NB4 (cell line): ENCODE data around the gene TEKT5.

ENCODE experiments used
- POLR2A ChIP-seq: IDR thresholded peaks from 2 replicates; pipeline ENCODE4 v1.6.1; 2011; ENCODE audit warnings: mild to moderate bottlenecking; ENCODE audit not compliant: insufficient read length; ENCODE audit errors: extremely low read depth
- TF ChIP-seq, protein P1 (sequence below): IDR thresholded peaks from one replicate; pipeline ENCODE4 v1.5.1; 2012; ENCODE audit warnings: low read depth, low read length
- TF ChIP-seq, protein P2 (sequence below): IDR thresholded peaks from 2 replicates; pipeline ENCODE4 v1.6.1; 2011; ENCODE audit warnings: low read depth, low read length

DNA sequence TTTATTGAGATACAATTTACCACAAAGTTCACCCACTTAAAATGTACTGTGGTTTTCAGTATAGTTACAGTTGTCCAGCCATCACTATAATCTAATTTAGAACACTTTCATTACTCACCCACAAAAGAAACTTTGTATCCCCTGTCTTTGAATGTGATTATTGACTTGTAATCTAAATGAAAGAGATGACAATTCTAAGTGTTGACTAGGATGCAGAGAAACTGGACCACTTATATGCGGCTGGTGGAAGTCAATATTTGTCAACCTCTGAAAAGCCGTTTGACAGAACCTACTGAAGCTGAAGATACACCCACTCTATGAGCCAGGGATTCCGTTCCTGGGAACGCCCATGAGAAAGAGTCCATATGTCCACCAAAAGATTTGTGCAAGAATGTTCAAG lies 36.8 kb downstream of the TEKT5 start:
- TF ChIP-seq, protein P1, sequence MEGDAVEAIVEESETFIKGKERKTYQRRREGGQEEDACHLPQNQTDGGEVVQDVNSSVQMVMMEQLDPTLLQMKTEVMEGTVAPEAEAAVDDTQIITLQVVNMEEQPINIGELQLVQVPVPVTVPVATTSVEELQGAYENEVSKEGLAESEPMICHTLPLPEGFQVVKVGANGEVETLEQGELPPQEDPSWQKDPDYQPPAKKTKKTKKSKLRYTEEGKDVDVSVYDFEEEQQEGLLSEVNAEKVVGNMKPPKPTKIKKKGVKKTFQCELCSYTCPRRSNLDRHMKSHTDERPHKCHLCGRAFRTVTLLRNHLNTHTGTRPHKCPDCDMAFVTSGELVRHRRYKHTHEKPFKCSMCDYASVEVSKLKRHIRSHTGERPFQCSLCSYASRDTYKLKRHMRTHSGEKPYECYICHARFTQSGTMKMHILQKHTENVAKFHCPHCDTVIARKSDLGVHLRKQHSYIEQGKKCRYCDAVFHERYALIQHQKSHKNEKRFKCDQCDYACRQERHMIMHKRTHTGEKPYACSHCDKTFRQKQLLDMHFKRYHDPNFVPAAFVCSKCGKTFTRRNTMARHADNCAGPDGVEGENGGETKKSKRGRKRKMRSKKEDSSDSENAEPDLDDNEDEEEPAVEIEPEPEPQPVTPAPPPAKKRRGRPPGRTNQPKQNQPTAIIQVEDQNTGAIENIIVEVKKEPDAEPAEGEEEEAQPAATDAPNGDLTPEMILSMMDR = no peak
- TF ChIP-seq POLR2A = no peak
- TF ChIP-seq, protein P2, sequence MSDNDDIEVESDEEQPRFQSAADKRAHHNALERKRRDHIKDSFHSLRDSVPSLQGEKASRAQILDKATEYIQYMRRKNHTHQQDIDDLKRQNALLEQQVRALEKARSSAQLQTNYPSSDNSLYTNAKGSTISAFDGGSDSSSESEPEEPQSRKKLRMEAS = no peak
